Endothelial cell (in vitro differentiated cells): ENCODE results near the gene IL24. TPM values are rescaled to one million over a fixed set of nuclear protein-coding genes. Genes with fewer than 3 reads are reported as not detected.

Source experiments
- DNase-seq: peaks from one replicate; pipeline ENCODE4 v3.0.0; 2021; ENCODE audit warnings: low spot score
- H3K27ac Mint-ChIP-seq: one replicate; pipeline ENCODE4 v1.8.0; 2021; ENCODE audit warnings: mixed read lengths, inconsistent platforms; ENCODE audit not compliant: unreplicated experiment
- H3K27me3 Mint-ChIP-seq: one replicate; pipeline ENCODE4 v1.8.0; 2021; ENCODE audit warnings: mild to moderate bottlenecking, moderate library complexity, mixed read lengths, inconsistent platforms; ENCODE audit not compliant: unreplicated experiment
- H3K36me3 Mint-ChIP-seq: one replicate; pipeline ENCODE4 v1.8.0; 2021; ENCODE audit warnings: mild to moderate bottlenecking, low read depth, mixed read lengths, inconsistent platforms; ENCODE audit not compliant: unreplicated experiment
- H3K4me1 Mint-ChIP-seq: one replicate; pipeline ENCODE4 v1.8.0; 2021; ENCODE audit warnings: mild to moderate bottlenecking, mixed read lengths, inconsistent platforms; ENCODE audit not compliant: unreplicated experiment
- H3K4me3 Mint-ChIP-seq: one replicate; pipeline ENCODE4 v1.8.0; 2021; ENCODE audit warnings: mild to moderate bottlenecking, mixed read lengths, inconsistent platforms; ENCODE audit not compliant: unreplicated experiment
- H3K9me3 Mint-ChIP-seq: one replicate; pipeline ENCODE4 v1.8.0; 2021; ENCODE audit warnings: mixed read lengths, inconsistent platforms; ENCODE audit not compliant: unreplicated experiment
- CTCF ChIP-seq: fragments of 200-600 bp; sonication (generic); IDR thresholded peaks from one replicate; pipeline ENCODE4 v1.5.0; 2021; ENCODE audit warnings: antibody characterized with exemption; ENCODE audit not compliant: unreplicated experiment
- total RNA-seq: library from RNA; stranded (reverse); fragmentation: NEBNext Ultra II Directional; extraction: Animal tissue kit (Norgen Biotek cat#: 25700); gene quantifications from one replicate; pipeline ENCODE4 v1.2.1, GENCODE V29; 2021; ENCODE audit not compliant: unreplicated experiment

Gene IL24
- total RNA-seq, 1 donor from 2014 or later: not detected

DNA sequence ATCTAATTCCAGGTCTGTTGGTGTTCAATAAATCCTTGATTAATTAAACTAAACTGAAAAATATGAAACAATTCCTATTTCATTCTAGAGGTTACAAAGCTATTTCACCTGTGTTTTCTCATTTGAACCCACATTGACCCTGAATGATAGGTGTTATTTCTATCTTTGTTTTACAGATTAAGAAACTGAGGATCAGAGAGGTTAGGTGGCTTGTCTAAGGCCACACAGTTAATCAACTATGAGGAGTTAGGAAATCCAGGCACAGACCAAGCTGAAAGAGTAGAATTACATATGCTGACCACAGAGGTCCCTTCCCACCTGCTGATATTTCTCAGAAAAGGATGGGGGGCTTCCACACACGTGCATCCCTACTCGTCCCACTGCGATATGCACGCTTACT is 48.5 kb downstream of the IL24 start:
- Mint-ChIP-seq H3K36me3 (no peaks in the 10 kb centered on the region), H3K9me3 (no peaks in the 10 kb centered on the region), H3K27me3 (peaks cover 7% of the 10 kb centered on the region), H3K27ac (no peak overlapping the region), H3K4me1 (peaks cover 4% of the 10 kb centered on the region), H3K4me3 (no peak overlapping the region)
- DNase-seq: no peak
- no peak for TF ChIP-seq CTCF

DNA sequence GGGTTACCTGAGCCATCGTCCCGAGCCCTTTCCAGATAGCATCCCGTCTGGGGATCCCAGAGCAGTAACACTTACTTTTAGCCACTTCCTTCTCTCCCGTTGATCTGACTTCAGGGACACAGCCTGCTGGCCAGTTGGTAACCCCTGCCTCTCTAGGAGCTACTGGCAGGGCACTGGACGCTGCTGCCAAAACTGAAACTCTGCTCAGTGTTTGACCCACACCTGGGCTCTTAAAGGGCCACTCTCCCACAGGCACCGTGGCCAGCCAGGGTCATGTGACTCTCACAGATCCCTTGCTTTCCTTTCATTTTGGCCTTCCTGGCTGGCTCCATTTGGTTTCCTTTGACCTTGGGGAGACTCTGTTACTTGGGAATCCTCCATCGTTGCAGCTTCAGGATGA is 49.0 kb downstream of the IL24 start, which contains the start of gene PIGR:
Gene PIGR (minus strand): TSS at position 206 of the 400 bp plus-strand sequence. CDS start 5,935 bp downstream, outside the sequence.
- H3K27me3 Mint-ChIP-seq: peaks cover 7% of the 10 kb centered on the region
- DNase-seq: no peak
- no peak within 1 kb of the TSS for H3K4me3 Mint-ChIP-seq
- H3K36me3 Mint-ChIP-seq: no peaks in the 10 kb centered on the region
- TF ChIP-seq CTCF: no peak
- peaks cover 4% of the 10 kb centered on the region for H3K4me1 Mint-ChIP-seq
- H3K27ac Mint-ChIP-seq: no peak within 1 kb of the TSS
- H3K9me3 Mint-ChIP-seq: no peaks in the 10 kb centered on the region

DNA sequence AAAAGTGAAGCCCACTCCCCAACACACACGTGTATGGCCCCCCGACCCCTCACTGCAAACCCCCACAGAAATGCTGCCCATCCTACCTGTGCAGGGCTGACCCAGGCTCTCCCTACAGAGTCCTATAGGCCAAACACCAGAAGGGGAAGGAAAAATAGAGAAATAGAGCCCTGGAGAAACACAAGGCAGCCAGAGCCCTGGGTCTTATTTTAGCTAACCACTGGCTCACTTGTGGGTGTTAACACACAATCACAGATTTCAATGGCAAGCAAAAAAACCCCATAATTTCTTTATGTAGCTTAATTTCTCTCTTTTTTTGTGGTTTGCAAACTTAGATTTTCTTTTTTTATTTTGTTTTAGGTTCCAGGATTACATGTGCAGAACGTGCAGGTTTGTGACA is 50.0 kb downstream of the IL24 start:
- TF ChIP-seq CTCF: no peak
- Mint-ChIP-seq H3K36me3 (no peaks in the 10 kb centered on the region), H3K4me3 (no peak overlapping the region), H3K9me3 (no peaks in the 10 kb centered on the region), H3K27ac (no peak overlapping the region), H3K4me1 (peaks cover 4% of the 10 kb centered on the region), H3K27me3 (peaks cover 7% of the 10 kb centered on the region)
- DNase-seq: no peak

GRCh38 chr1:206949208-206949607 is 52.0 kb downstream of the IL24 start:
- H3K27ac Mint-ChIP-seq: no peak overlapping the region
- H3K4me3 Mint-ChIP-seq: no peak overlapping the region
- H3K4me1 Mint-ChIP-seq: peaks cover 4% of the 10 kb centered on the region
- DNase-seq: no peak
- no peaks in the 10 kb centered on the region for H3K36me3 Mint-ChIP-seq
- H3K27me3 Mint-ChIP-seq: peaks cover 7% of the 10 kb centered on the region
- no peak for TF ChIP-seq CTCF
- no peaks in the 10 kb centered on the region for H3K9me3 Mint-ChIP-seq

DNA sequence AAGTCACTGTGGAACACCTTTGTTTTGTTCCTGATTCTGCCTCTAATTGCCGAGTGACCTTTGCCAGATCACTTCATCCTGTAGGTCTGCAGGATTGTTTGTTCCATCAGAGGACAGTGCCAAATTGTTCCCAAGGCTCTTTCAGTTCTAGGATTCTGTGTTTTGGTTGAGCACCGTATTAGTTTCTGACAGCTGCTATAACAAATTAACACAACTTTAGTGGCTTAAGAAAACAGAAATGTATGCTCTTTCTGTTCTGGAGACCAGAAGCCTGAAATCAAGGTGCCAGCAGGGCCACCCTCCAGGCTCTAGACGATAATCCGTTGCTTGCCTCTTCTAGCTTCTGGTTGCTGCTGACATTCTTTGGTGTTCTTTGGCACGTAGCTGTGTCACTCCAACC is 52.4 kb downstream of the IL24 start:
- Mint-ChIP-seq H3K9me3 (no peaks in the 10 kb centered on the region), H3K27me3 (peaks cover 7% of the 10 kb centered on the region), H3K27ac (no peak overlapping the region), H3K4me3 (no peak overlapping the region), H3K4me1 (peaks cover 4% of the 10 kb centered on the region), H3K36me3 (no peaks in the 10 kb centered on the region)
- TF ChIP-seq CTCF: no peak
- DNase-seq: no peak
